ENCODE data around the gene EPHB1.

DNA sequence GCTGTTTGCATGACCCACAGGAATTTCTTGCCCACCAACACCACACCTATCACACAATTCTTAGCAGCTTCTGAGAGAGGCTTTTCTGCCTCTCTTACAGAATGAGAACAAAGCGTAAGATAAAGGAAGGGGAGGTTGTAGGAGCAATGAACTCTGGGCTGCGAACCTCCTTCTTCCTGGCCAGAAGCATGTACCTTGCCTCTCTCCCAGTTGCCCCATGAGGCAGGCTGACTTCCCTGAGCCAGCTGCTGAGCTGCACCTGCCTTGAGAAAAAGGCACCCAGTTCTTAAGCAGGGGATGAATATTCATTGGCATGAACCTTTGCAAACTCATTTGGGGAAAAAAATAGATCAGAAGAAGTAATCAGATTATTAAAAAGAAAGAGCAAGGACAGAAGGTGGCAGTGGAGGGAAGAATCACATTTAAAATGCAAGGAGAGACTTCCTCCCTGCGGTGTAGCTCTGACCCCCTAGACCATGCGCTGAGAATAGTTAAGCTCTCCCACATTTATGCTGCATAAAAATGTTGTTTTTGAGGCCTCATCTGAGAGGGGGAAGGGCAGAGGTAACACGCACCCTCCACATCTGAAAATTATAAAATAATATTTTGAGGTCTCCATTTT, 304.8 kb downstream of the EPHB1 start:
- TF ChIP-seq YY1 (IDR thresholded peaks at IDR 0.05; ENCODE audit: insufficient read depth, insufficient read length): no peak
- no peak for TF ChIP-seq ZNF274 (IDR thresholded peaks at IDR 0.05; ENCODE audit: low read depth, low read length)
- no peak for TF ChIP-seq SUZ12 (IDR thresholded peaks at IDR 0.05; ENCODE audit: extremely low read depth, insufficient read depth, insufficient read length)

Measured in NT2/D1 (cell line).